GM18507 (cell line): Measurements from ENCODE around the gene SGCE.
A peak's percentile ranks its signal among the peaks of the same experiment; 100 is the strongest.
"Not testable (repeated sequence)": the region's sequence is repeated elsewhere in the genome, so short reads cannot be mapped to it uniquely, and the experiment has no call there.

ENCODE experiments used
- DNase-seq: peaks from one replicate; pipeline ENCODE4 v3.0.0; 2011; ENCODE audit warnings: low read depth; ENCODE audit not compliant: insufficient read length; ENCODE audit errors: extremely low spot score
- FAIRE-seq: peaks from 2 replicates; lab custom pipeline; 2011; peaks lifted over from hg19 to GRCh38; lab: Jason Lieb, UNC

SGCE gene

GRCh38 chr7:94655848-94656657 is at the start of gene SGCE:
Gene SGCE (minus strand): TSS chr7:94656133. CDS start chr7:94656098, 35 bp downstream.
- DNase-seq (no peak), FAIRE-seq (peak; percentile 9)

GRCh38 chr7:94705155-94706021 is 49.5 kb upstream of the SGCE start:
- not testable (repeated sequence) for DNase-seq, FAIRE-seq

GRCh38 chr7:94701555-94701973 is 45.6 kb upstream of the SGCE start:
- FAIRE-seq (no peak), DNase-seq (no peak)

- DNase-seq: no peak
- no peak for FAIRE-seq
Measured at GRCh38 chr7:94700926-94701554, 45.1 kb upstream of the SGCE start.

GRCh38 chr7:94698275-94698674 is 42.3 kb upstream of the SGCE start:
- DNase-seq: no peak
- FAIRE-seq: no peak

- FAIRE-seq: no peak
- no peak for DNase-seq
Measured at GRCh38 chr7:94697035-94697974, 41.4 kb upstream of the SGCE start.

- DNase-seq (no peak), FAIRE-seq (no peak)
Measured at GRCh38 chr7:94687810-94688209, 31.9 kb upstream of the SGCE start.

GRCh38 chr7:94687076-94687475 is 31.1 kb upstream of the SGCE start:
- FAIRE-seq (no peak), DNase-seq (no peak)

GRCh38 chr7:94683066-94683465 is 27.1 kb upstream of the SGCE start:
- no peak for DNase-seq
- FAIRE-seq: no peak

GRCh38 chr7:94679358-94679757 is 23.4 kb upstream of the SGCE start:
- DNase-seq (no peak), FAIRE-seq (no peak)

- DNase-seq (no peak), FAIRE-seq (no peak)
Measured at GRCh38 chr7:94676431-94676830, 20.5 kb upstream of the SGCE start.

- FAIRE-seq (no peak), DNase-seq (no peak)
Measured at GRCh38 chr7:94675356-94675755, 19.4 kb upstream of the SGCE start.

GRCh38 chr7:94671444-94672235 is 15.7 kb upstream of the SGCE start:
- DNase-seq (no peak), FAIRE-seq (no peak)

- FAIRE-seq (no peak), DNase-seq (no peak)
Measured at GRCh38 chr7:94669773-94670495, 14.0 kb upstream of the SGCE start.

GRCh38 chr7:94666879-94667587 is 11.1 kb upstream of the SGCE start:
- FAIRE-seq (no peak), DNase-seq (no peak)

GRCh38 chr7:94665426-94665825 is 9.5 kb upstream of the SGCE start:
- FAIRE-seq: no peak
- no peak for DNase-seq

- DNase-seq (no peak), FAIRE-seq (no peak)
Measured at GRCh38 chr7:94664023-94664422, 8.1 kb upstream of the SGCE start.
